GM13976 (cell line): ENCODE results near the gene UMAD1.

Experiments
- DNase-seq: peaks from one replicate; pipeline ENCODE4 v3.0.0; 2012; ENCODE audit warnings: low spot score
- CTCF ChIP-seq: IDR thresholded peaks from 2 replicates; pipeline ENCODE4 v1.5.1; 2012; ENCODE audit warnings: borderline replicate concordance, mild to moderate bottlenecking; ENCODE audit not compliant: insufficient read depth; ENCODE audit errors: extremely low read depth, missing control alignments, control extremely low read depth
- in situ Hi-C: fragments of 300-500 bp; cut with MboI; formaldehyde crosslinking; loops from one replicate; pipeline ENCODE4 v1.12.0; 2022; ENCODE audit warnings: low sequenced_read_pairs, mixed read lengths, inconsistent platforms; ENCODE audit not compliant: unreplicated experiment

UMAD1 gene

DNA sequence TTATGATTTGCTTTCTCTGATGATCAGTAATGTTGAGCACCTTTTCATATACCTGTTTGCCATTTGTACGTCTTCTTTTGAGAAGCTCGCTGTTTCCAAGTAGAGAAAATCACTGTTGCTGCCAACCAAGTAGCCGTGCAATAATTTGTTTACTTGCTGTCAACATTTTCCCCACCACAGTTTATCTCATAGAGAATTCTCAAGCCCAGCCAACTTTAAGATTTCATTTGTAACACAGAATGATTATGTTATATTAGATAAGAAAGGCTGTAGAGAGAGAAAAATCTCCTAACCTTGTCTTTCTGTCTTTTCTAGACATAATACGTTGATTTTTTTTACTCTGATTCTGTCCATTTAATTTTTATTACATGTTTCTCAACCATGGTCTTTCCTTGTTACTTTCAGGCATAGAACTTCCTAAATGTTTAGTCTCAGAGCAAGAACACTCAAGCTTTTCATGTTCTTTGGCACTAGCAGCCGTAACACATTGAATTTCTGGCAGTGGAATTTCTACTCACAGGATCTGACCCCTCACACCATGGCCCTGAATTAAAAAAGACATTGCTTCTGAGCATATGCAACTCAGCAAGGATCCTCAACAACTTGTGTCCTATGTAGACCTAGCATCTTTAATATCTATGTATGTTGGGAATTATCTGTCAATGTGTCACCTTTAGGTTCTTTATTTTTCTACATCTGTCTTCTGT is 54.7 kb downstream of the UMAD1 start:
- DNase-seq = no peak
- no peak for TF ChIP-seq CTCF
- in situ Hi-C loops = no loop called here

DNA sequence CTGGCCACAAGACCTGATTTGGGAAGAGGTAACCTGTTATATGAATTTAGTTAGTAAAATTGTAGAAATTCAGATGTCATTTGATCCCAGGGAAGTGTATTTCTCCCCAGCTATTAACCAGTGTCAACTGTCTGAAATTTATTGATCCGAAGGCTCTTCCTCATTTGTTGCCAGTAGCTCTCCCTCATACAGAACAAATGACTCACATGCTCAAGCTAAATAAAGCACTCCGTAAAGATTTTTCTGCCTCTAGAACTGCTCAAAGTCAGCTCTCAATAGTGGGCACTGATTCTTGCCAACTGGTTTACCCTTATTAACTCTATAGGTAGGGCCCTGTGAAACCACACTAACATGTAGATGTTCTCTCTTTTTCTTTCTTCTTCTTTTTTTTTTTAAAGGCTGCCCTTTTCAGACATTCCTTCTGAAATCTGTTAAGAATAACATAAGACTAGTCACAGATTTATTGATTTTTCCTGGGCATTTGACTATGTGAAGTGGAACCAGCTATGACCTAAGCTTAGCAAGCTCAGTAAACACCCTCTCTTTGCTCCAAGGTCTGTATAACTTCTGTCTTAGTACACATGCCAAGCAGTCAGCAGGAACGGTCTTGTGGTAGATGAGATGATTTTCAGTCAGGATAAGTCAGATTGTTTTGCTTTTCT is 56.0 kb downstream of the UMAD1 start:
- no peak for DNase-seq
- in situ Hi-C loops = no loop called here
- TF ChIP-seq CTCF = no peak

DNA sequence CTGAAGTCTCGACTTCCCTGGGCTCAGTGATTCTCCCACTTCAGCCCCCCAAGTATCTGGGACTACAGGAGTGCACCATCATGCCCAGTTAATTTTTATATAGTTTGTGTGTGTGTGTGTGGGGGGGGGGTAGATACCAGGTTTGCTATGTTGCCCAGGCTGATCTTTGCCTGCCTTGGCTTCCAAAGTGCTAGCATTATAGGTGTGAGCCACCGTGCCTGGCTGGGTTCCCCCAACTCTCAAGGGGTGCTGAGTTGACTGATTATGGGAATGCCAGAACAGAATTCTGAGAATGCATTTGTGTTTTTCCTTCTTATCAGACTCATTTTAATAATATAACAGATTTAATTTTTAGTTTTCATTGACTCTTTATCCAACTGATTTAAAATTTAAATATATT is 58.4 kb downstream of the UMAD1 start:
- no peak for DNase-seq
- TF ChIP-seq CTCF = no peak
- in situ Hi-C loops = no loop called here

GRCh38 chr7:7699380-7699779 is 58.8 kb downstream of the UMAD1 start:
- no peak for TF ChIP-seq CTCF
- no peak for DNase-seq
- in situ Hi-C loops = no loop called here

DNA sequence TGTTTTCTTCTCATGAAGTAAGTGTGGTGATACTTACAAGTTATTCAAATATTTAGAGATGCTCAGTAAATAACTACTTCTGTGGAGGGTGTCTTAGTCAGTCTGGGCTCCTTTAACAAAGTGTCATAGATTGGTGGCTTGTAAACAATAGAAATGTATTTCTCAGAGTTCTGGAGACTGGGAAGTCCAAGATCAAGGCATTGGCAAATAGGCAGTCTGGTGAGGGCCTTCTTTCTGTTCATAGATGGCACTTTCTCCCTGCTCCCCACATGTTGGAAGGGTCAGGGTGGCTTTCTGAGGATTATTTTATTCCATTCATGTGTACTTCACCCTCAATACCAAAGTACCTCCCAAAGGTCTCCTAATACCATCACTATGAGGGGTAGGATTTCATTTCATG is 59.4 kb downstream of the UMAD1 start:
- DNase-seq = no peak
- TF ChIP-seq CTCF = no peak
- in situ Hi-C loops = no loop called here

- TF ChIP-seq CTCF = no peak
- DNase-seq = no peak
- in situ Hi-C loops = no loop called here
Measured at GRCh38 chr7:7701527-7701926, 61.0 kb downstream of the UMAD1 start.
